Activated T-helper 1 cell treated with anti-CD3 and anti-CD28 coated beads, Interleukin-12 subunit alpha, Interleukin-12 subunit beta, Interleukin-2, Interleukin-4 antibody, amounts not matched to agents 30 ng/mL and 10 ng/mL and 1 ng/mL, durations not matched to agents 14 hours and 24 hours and 36 hours (primary cell): ENCODE results near the gene FAHD2B. TPM values are rescaled to one million over a fixed set of nuclear protein-coding genes. Genes with fewer than 3 reads are reported as not detected.
"Not testable (repeated sequence)": the region's sequence is repeated elsewhere in the genome, so short reads cannot be mapped to it uniquely, and the experiment has no call there.

Experiments
- DNase-seq: peaks from one replicate; pipeline ENCODE4 v3.0.0; 2021; ENCODE audit warnings: low spot score
- H3K27ac Mint-ChIP-seq: one replicate; pipeline ENCODE4 v1.8.0; 2021; ENCODE audit warnings: mild to moderate bottlenecking, mixed read lengths
- H3K27me3 Mint-ChIP-seq: one replicate; pipeline ENCODE4 v1.8.0; 2022; ENCODE audit warnings: mild to moderate bottlenecking, moderate library complexity, mixed read lengths; ENCODE audit not compliant: insufficient read depth
- H3K36me3 Mint-ChIP-seq: one replicate; pipeline ENCODE4 v1.8.0; 2021; ENCODE audit warnings: low read depth, mixed read lengths
- H3K4me1 Mint-ChIP-seq: one replicate; pipeline ENCODE4 v1.8.0; 2021; ENCODE audit warnings: low read depth, mixed read lengths
- H3K4me3 Mint-ChIP-seq: one replicate; pipeline ENCODE4 v1.8.0; 2021; ENCODE audit warnings: mild to moderate bottlenecking, moderate library complexity, mixed read lengths
- H3K9me3 Mint-ChIP-seq: one replicate; pipeline ENCODE4 v1.8.0; 2021; ENCODE audit warnings: mixed read lengths
- intact Hi-C: fragments of 100-400 bp; cut with micrococcal nuclease; formaldehyde crosslinking; loops from one replicate; pipeline ENCODE4 v1.15.1; 2024
- total RNA-seq: library from RNA; stranded (reverse); gene quantifications from 2 replicates; pipeline ENCODE4 v1.2.3, GENCODE V29; 2022

FAHD2B gene
- total RNA-seq, 1 donor from 2014 or later: 18.8 TPM

DNA sequence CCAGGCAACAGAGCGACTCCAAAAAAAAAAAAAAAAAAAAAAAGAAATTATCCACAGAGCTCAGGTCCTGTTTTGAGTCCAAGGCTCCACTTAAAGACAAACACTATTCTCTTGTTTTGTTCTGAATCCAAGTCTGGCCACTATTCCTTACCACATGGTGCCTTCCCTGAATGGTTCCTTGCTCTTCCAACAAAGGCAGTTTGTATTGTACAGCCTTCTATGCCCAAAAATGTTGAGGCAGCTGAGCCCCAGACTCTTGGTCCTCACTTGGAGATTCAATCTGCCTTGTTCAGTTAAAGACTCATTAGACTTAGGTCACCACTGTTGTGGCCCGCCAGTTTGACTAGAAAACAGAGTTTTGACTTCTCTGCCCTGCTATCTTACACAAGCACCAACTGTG is 1.7 kb downstream of the FAHD2B start:
- H3K4me3 Mint-ChIP-seq, H3K4me1 Mint-ChIP-seq, H3K36me3 Mint-ChIP-seq, H3K27me3 Mint-ChIP-seq, H3K27ac Mint-ChIP-seq, intact Hi-C loops, H3K9me3 Mint-ChIP-seq, DNase-seq: not testable (repeated sequence)

DNA sequence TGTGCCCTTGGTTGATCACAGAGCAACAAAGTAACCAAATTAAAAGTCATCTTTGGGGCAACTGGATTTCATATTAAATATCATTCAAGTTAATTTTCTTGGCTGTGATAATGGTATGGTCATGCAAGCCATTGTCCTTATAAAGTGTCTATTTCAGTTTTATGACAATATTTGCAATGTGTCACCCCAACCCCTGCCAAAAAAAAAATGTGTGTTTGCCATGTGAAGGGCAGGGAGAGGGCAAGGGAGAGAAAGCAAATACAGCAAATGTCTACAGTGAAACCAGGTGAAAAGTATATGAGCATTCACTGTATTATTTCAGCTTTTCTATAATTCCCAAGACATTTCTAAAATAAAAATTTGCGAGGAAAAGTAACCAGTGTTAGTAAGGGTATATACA is 6.0 kb downstream of the FAHD2B start:
- H3K4me1 Mint-ChIP-seq, H3K36me3 Mint-ChIP-seq, H3K27ac Mint-ChIP-seq, H3K9me3 Mint-ChIP-seq, intact Hi-C loops, H3K27me3 Mint-ChIP-seq, H3K4me3 Mint-ChIP-seq, DNase-seq: not testable (repeated sequence)

- H3K27me3 Mint-ChIP-seq, intact Hi-C loops, H3K36me3 Mint-ChIP-seq, H3K9me3 Mint-ChIP-seq, DNase-seq, H3K27ac Mint-ChIP-seq, H3K4me1 Mint-ChIP-seq, H3K4me3 Mint-ChIP-seq: not testable (repeated sequence)
Observed at GRCh38 chr2:97085093-97085492, 9.6 kb downstream of the FAHD2B start.

- H3K4me3 Mint-ChIP-seq, H3K27ac Mint-ChIP-seq, H3K9me3 Mint-ChIP-seq, H3K36me3 Mint-ChIP-seq, DNase-seq, H3K4me1 Mint-ChIP-seq, intact Hi-C loops, H3K27me3 Mint-ChIP-seq: not testable (repeated sequence)
Observed at GRCh38 chr2:97083516-97083915, 11.2 kb downstream of the FAHD2B start.

- H3K27ac Mint-ChIP-seq, H3K4me1 Mint-ChIP-seq, H3K4me3 Mint-ChIP-seq, H3K27me3 Mint-ChIP-seq, DNase-seq, intact Hi-C loops, H3K9me3 Mint-ChIP-seq, H3K36me3 Mint-ChIP-seq: not testable (repeated sequence)
Observed at GRCh38 chr2:97082206-97082605, 12.5 kb downstream of the FAHD2B start.

DNA sequence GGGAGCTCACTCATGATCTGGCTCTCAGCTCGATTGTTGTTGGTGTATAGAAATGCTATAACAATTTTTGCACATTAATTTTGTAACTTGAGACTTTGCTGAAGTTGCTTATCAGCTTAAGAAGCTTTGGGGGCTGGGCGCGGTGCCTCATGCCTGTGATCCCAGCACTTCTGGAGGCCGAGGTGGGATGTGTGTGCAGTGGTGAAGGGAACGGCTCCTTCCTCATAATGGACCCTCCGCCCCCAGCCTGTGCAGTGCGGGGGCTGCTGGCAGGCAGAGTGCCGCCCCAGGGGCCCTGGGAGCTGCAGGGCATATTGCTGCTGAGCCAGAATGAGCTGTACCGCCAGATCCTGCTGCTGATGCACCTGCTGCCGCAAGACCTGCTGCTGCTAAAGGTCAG is 13.8 kb downstream of the FAHD2B start:
- H3K36me3 Mint-ChIP-seq, DNase-seq, H3K4me3 Mint-ChIP-seq, H3K27me3 Mint-ChIP-seq, H3K27ac Mint-ChIP-seq, H3K9me3 Mint-ChIP-seq, intact Hi-C loops, H3K4me1 Mint-ChIP-seq: not testable (repeated sequence)

DNA sequence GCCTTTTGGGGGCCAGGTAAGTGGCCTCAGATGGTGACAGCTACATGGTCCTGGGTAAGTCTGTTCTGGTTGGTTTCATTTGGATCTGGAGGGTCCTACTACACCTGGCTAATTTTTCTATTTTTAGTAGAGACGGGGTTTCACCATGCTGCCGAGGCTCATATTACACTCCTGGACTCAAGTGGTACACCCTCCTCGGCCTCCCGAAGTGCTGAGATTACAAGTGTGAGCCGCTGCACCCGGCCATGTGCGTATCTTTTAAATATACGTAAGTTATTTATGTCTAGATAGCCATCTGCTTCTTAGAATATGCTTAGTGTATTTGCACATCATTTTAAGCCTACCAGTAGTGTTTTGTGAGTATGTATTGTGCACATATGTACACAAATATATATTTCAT is 17.5 kb downstream of the FAHD2B start:
- H3K36me3 Mint-ChIP-seq, H3K9me3 Mint-ChIP-seq, H3K4me1 Mint-ChIP-seq, H3K27ac Mint-ChIP-seq, H3K27me3 Mint-ChIP-seq, H3K4me3 Mint-ChIP-seq, intact Hi-C loops, DNase-seq: not testable (repeated sequence)

GRCh38 chr2:97070915-97071314 is 23.8 kb downstream of the FAHD2B start:
- H3K27ac Mint-ChIP-seq, H3K27me3 Mint-ChIP-seq, H3K36me3 Mint-ChIP-seq, H3K9me3 Mint-ChIP-seq, H3K4me1 Mint-ChIP-seq, DNase-seq, H3K4me3 Mint-ChIP-seq, intact Hi-C loops: not testable (repeated sequence)

- DNase-seq, H3K4me1 Mint-ChIP-seq, H3K27me3 Mint-ChIP-seq, H3K27ac Mint-ChIP-seq, H3K4me3 Mint-ChIP-seq, H3K36me3 Mint-ChIP-seq, H3K9me3 Mint-ChIP-seq, intact Hi-C loops: not testable (repeated sequence)
Observed at GRCh38 chr2:97068722-97069121, 26.0 kb downstream of the FAHD2B start.

DNA sequence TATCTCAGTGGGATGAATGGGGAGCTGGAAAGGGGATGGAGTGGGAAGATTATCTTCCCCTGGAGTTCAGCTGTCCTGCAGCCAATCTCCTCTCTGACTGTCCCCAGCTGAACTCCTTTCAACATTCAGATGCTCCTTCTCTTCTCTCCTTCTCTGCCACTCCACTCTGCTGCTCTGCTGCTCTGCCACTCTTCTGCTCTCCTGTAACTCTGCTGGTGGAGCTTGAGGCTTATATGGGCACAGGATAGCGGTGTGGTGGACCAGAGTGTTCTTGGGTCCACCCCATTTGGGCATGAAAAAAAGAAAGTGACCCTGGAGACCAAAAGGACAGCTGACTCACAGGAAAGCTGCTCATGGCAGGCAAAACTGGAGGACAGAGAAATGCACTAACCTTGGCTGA is 26.6 kb downstream of the FAHD2B start:
- intact Hi-C loops: no loop called here
- Mint-ChIP-seq H3K4me1 (no peaks in the 10 kb centered on the region), H3K36me3 (no peaks in the 10 kb centered on the region), H3K9me3 (no peaks in the 10 kb centered on the region), H3K27ac (no peak overlapping the region), H3K4me3 (no peak overlapping the region), H3K27me3 (peaks cover 10% of the 10 kb centered on the region)
- DNase-seq: no peak

GRCh38 chr2:97067279-97068004 is 27.2 kb downstream of the FAHD2B start:
- Mint-ChIP-seq H3K27me3 (peaks cover 10% of the 10 kb centered on the region), H3K4me3 (no peak overlapping the region), H3K9me3 (no peaks in the 10 kb centered on the region), H3K36me3 (no peaks in the 10 kb centered on the region), H3K27ac (no peak overlapping the region), H3K4me1 (no peaks in the 10 kb centered on the region)
- no peak for DNase-seq
- intact Hi-C loops: no loop called here

DNA sequence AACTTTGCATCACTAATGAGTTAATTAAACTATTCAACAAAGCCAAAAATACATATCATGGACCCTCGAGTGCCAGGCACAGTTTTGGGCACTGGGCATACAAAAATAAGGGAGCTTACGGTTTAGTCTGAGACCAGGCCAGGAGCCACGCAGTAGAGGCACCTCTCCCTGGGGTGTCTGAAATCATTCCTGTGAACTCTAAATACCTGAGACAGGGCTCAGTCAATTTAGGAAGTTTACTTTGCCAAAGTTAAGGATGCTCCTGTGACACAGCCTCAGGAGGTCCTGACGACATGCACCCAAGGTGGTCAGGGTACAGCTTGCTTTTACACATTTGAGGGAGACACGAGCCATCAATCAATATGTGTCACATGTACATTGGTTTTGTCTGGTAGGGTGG is 28.7 kb downstream of the FAHD2B start:
- intact Hi-C loops, H3K27me3 Mint-ChIP-seq, H3K4me1 Mint-ChIP-seq: not testable (repeated sequence)

DNA sequence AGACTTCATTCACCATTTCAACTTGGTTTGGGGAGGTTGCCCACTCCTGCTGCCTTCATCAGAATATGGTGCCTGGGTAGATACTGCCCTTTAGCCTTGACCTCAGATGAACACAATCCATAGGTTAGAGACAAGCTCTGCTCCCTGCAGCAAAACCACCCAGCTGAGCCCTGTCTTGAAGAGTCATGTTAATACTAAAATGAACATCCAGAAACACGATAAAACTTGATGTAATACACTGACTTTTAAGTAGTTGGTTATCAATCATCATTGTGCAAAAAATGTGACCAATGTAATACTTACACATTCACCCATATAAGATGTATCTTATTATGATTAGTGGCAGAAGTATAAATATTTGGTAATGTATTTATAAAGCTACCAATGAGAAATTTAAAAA is 32.7 kb downstream of the FAHD2B start:
- H3K4me1 Mint-ChIP-seq, H3K36me3 Mint-ChIP-seq, H3K27ac Mint-ChIP-seq, H3K9me3 Mint-ChIP-seq, H3K4me3 Mint-ChIP-seq, DNase-seq, intact Hi-C loops: not testable (repeated sequence)
- H3K27me3 Mint-ChIP-seq: peaks cover 18% of the 10 kb centered on the region

More for the DNA sequence above, 28.7 kb downstream of the FAHD2B start:
- not testable (repeated sequence) for H3K9me3 Mint-ChIP-seq, H3K27ac Mint-ChIP-seq, DNase-seq, H3K4me3 Mint-ChIP-seq, H3K36me3 Mint-ChIP-seq

- H3K27me3 Mint-ChIP-seq: peaks cover 13% of the 10 kb centered on the region
- H3K36me3 Mint-ChIP-seq, intact Hi-C loops, H3K27ac Mint-ChIP-seq, H3K4me3 Mint-ChIP-seq, DNase-seq, H3K4me1 Mint-ChIP-seq, H3K9me3 Mint-ChIP-seq: not testable (repeated sequence)
Observed at GRCh38 chr2:97059782-97060181, 34.9 kb downstream of the FAHD2B start.
